B cell (primary cell): ENCODE data around the gene ANKRD13C.

Source experiments
- EZH2 ChIP-seq: IDR thresholded peaks from 2 replicates; pipeline ENCODE4 v1.6.1; 2012; ENCODE audit warnings: borderline replicate concordance, low read depth, mild to moderate bottlenecking, moderate library complexity, low read length; ENCODE audit not compliant: insufficient read depth, poor library complexity, severe bottlenecking
- TF ChIP-seq, protein P1 (sequence below): fragments of 200-600 bp; IDR thresholded peaks from one replicate; pipeline ENCODE4 v1.8.0; 2022; ENCODE audit warnings: antibody characterized with exemption, mild to moderate bottlenecking

DNA sequence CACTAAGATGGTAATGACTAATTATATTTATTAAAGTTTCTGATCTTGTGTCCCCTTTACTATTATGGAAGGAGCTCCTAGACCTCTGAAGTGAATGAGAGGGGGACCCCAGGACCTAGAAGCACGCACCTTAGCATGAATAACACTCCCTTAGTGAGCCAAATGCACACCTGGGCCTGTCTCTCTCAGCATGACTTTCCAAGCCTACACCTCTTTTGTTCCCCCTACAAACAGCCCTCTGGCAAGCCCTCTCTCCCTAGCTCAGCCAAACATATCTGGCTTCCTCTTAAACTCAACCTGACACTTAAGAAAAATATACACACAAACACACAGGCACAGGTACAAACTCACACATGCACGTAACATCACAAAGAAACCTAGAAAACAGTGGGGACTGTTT, 49.2 kb upstream of the ANKRD13C start:
- TF ChIP-seq, protein P1, sequence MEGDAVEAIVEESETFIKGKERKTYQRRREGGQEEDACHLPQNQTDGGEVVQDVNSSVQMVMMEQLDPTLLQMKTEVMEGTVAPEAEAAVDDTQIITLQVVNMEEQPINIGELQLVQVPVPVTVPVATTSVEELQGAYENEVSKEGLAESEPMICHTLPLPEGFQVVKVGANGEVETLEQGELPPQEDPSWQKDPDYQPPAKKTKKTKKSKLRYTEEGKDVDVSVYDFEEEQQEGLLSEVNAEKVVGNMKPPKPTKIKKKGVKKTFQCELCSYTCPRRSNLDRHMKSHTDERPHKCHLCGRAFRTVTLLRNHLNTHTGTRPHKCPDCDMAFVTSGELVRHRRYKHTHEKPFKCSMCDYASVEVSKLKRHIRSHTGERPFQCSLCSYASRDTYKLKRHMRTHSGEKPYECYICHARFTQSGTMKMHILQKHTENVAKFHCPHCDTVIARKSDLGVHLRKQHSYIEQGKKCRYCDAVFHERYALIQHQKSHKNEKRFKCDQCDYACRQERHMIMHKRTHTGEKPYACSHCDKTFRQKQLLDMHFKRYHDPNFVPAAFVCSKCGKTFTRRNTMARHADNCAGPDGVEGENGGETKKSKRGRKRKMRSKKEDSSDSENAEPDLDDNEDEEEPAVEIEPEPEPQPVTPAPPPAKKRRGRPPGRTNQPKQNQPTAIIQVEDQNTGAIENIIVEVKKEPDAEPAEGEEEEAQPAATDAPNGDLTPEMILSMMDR = no peak
- no peak for TF ChIP-seq EZH2
